PFSK-1 (cell line): ENCODE results near the gene MYH13.

Experiments used
- FOXP2 ChIP-seq: optimal IDR thresholded peaks from 2 replicates; pipeline ENCODE3; 2011; ENCODE audit warnings: borderline replicate concordance, control low read depth, inconsistent platforms; ENCODE audit not compliant: insufficient read depth; ENCODE audit errors: extremely low read length, extremely low read depth
- POLR2AphosphoS5 ChIP-seq: IDR thresholded peaks from 2 replicates; pipeline ENCODE4 v1.6.1; 2012; ENCODE audit warnings: low read depth, mild to moderate bottlenecking, control low read depth, low read length, moderate library complexity
- REST ChIP-seq, 2 experiments: IDR thresholded peaks; 2 replicates each; pipeline versions ENCODE4 v1.6.1 to v1.8.0; 2011 to 2012; ENCODE audit warnings: low read depth in 2 of 2, low read length in 2 of 2, control low read depth in 1 of 2, inconsistent platforms in 1 of 2, mild to moderate bottlenecking in 1 of 2, moderate library complexity in 1 of 2; ENCODE audit not compliant: insufficient read depth in 1 of 2
- SIN3A ChIP-seq: IDR thresholded peaks from 2 replicates; pipeline ENCODE4 v1.6.1; 2012; ENCODE audit warnings: mild to moderate bottlenecking, low read length, moderate library complexity, borderline replicate concordance; ENCODE audit not compliant: insufficient read depth
- TAF1 ChIP-seq: IDR thresholded peaks from 2 replicates; pipeline ENCODE4 v1.6.1; 2012; ENCODE audit warnings: low read length, control low read depth, borderline replicate concordance; ENCODE audit not compliant: insufficient read depth

The MYH13 gene

GRCh38 chr17:10268005-10268404 is 104.8 kb downstream of the MYH13 start:
- TF ChIP-seq REST (IDR thresholded peaks at IDR 0.05; ENCODE audit: insufficient read depth in 1 of 2, low read depth in 2 of 2, low read length in 2 of 2) (no peak), SIN3A (no peak)

- TF ChIP-seq REST (IDR thresholded peaks at IDR 0.05; ENCODE audit: insufficient read depth in 1 of 2, low read depth in 2 of 2, low read length in 2 of 2) (no peak), FOXP2 (no peak), SIN3A (no peak), POLR2AphosphoS5 (no peak), TAF1 (no peak)
These were observed 106.4 kb downstream of the MYH13 start for GRCh38 chr17:10266296-10266876.

GRCh38 chr17:10265100-10265810 is 107.6 kb downstream of the MYH13 start:
- TF ChIP-seq FOXP2: no peak
- no peak for TF ChIP-seq REST (IDR thresholded peaks at IDR 0.05; ENCODE audit: insufficient read depth in 1 of 2, low read depth in 2 of 2, low read length in 2 of 2)
- TF ChIP-seq TAF1: no peak
- TF ChIP-seq POLR2AphosphoS5: no peak
- TF ChIP-seq SIN3A: no peak

GRCh38 chr17:10264051-10264450 is 108.8 kb downstream of the MYH13 start:
- TF ChIP-seq SIN3A: no peak
- no peak for TF ChIP-seq FOXP2
- no peak for TF ChIP-seq REST (IDR thresholded peaks at IDR 0.05; ENCODE audit: insufficient read depth in 1 of 2, low read depth in 2 of 2, low read length in 2 of 2)
- no peak for TF ChIP-seq POLR2AphosphoS5
- TF ChIP-seq TAF1: no peak

GRCh38 chr17:10262451-10262850 is 110.4 kb downstream of the MYH13 start:
- no peak for TF ChIP-seq TAF1
- no peak for TF ChIP-seq POLR2AphosphoS5
- no peak for TF ChIP-seq REST (IDR thresholded peaks at IDR 0.05; ENCODE audit: insufficient read depth in 1 of 2, low read depth in 2 of 2, low read length in 2 of 2)
- no peak for TF ChIP-seq SIN3A
- no peak for TF ChIP-seq FOXP2
